ENCODE results near the gene RRAD.
A peak's percentile ranks its signal among the peaks of the same experiment; 100 is the strongest.

RRAD gene

DNA sequence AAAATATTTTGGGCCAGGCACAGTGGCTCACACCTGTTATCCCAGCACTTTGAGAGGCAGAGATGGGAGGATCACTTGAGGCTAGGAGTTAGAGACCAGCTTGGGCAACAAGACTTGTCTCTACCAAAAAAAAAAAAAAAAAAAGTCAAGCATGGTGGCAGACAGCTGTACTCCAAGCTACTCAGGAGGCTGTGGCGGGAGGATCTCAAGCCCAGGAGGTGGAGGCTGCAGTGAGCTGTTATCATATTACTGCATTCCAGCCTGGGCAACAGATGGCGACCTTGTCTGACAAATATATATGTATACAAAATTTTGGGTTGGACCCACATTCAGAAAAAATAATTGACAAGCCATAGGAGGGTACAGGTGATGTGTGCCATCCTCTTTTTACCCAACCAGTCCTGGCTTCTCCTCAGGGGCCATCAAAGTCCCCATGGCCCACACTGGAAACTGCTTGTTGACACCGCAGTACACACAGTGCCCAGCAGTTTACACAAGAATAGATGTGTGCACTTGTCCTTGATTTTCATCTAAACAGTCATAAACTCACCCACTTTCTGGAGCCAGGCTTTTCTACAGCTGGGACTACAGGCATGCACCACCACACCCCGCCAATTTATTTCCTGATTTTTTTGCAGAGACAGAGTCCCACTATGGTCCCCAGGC is 11.7 kb upstream of the RRAD start:
- POLR2A ChIA-PET = interaction anchor here (0.6 to 1.7 kb wide), 3 partner anchors 8 to 22 kb away, joined by 3 to 7 read pairs (median 3); no protein-coding TSS in a partner anchor
- Histone ChIP-seq H3K9me3 (ENCODE audit: control insufficient read depth, insufficient read depth, low read depth, low read length) (no peaks in the 10 kb centered on the region), H3K36me3 (ENCODE audit: control insufficient read depth in 2 of 2, insufficient read depth in 1 of 2, low read length in 2 of 2) (peaks cover 0 to 59% of the 10 kb centered on the region in 2 experiments; a peak in 1 of 3 replicates), H3K27ac (ENCODE audit: extremely low read depth, low read depth, low read length) (no peak overlapping the region), H3K4me1 (ENCODE audit: control insufficient read depth, insufficient read depth, low read length) (peaks cover 2% of the 10 kb centered on the region; the same call in 1 of the 2 replicates), H3K4me3 (ENCODE audit: low read depth, low read length) (no peak overlapping the region)
- CTCF ChIA-PET = interaction anchor here (1.1 kb wide), 2 partner anchors 8 to 41 kb away, joined by 3 to 4 read pairs; no protein-coding TSS in a partner anchor
- TF ChIP-seq, protein P1, sequence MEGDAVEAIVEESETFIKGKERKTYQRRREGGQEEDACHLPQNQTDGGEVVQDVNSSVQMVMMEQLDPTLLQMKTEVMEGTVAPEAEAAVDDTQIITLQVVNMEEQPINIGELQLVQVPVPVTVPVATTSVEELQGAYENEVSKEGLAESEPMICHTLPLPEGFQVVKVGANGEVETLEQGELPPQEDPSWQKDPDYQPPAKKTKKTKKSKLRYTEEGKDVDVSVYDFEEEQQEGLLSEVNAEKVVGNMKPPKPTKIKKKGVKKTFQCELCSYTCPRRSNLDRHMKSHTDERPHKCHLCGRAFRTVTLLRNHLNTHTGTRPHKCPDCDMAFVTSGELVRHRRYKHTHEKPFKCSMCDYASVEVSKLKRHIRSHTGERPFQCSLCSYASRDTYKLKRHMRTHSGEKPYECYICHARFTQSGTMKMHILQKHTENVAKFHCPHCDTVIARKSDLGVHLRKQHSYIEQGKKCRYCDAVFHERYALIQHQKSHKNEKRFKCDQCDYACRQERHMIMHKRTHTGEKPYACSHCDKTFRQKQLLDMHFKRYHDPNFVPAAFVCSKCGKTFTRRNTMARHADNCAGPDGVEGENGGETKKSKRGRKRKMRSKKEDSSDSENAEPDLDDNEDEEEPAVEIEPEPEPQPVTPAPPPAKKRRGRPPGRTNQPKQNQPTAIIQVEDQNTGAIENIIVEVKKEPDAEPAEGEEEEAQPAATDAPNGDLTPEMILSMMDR (tag by site-specific recombination; IDR thresholded peaks at IDR 0.05) = 0 out of 2 replicates have a peak, but pooled peaks have one; percentile 6
- no peak for TF ChIP-seq ZNF626 (tag by site-specific recombination; IDR thresholded peaks at IDR 0.05)

DNA sequence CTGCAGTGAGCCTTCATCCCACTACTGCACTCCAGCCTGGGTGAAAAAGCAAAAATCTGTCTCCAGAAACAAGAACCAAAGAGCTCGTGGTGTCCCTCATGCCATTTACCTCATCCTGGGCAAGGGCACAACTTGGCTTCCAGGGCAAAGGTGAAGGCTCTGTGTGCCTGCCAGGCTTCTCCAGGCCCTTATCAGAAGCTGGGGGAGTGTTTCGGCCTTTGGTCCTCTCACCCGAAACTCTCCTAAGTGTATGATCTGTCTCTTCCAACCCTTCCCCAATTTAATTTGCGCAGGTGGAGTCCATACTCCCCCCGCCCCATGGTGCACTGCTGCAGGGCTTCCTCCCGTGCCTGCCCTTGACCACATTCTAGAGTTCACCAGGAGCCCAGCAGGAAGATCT is 11.1 kb upstream of the RRAD start:
- Histone ChIP-seq H3K27ac (ENCODE audit: extremely low read depth, low read depth, low read length) (no peak overlapping the region), H3K36me3 (ENCODE audit: control insufficient read depth in 2 of 2, insufficient read depth in 1 of 2, low read length in 2 of 2) (peaks cover 0 to 59% of the 10 kb centered on the region in 2 experiments; a peak in 2 of 3 replicates), H3K4me1 (ENCODE audit: control insufficient read depth, insufficient read depth, low read length) (peaks cover 2% of the 10 kb centered on the region; the same call in 1 of the 2 replicates), H3K9me3 (ENCODE audit: control insufficient read depth, insufficient read depth, low read depth, low read length) (no peaks in the 10 kb centered on the region), H3K4me3 (ENCODE audit: low read depth, low read length) (no peak overlapping the region)
- no peak for TF ChIP-seq ZNF530 (tag by site-specific recombination; IDR thresholded peaks at IDR 0.05; ENCODE audit: low read depth)
- TF ChIP-seq YY1 (tag by site-specific recombination; IDR thresholded peaks at IDR 0.05) = no peak
- TF ChIP-seq, protein P2, sequence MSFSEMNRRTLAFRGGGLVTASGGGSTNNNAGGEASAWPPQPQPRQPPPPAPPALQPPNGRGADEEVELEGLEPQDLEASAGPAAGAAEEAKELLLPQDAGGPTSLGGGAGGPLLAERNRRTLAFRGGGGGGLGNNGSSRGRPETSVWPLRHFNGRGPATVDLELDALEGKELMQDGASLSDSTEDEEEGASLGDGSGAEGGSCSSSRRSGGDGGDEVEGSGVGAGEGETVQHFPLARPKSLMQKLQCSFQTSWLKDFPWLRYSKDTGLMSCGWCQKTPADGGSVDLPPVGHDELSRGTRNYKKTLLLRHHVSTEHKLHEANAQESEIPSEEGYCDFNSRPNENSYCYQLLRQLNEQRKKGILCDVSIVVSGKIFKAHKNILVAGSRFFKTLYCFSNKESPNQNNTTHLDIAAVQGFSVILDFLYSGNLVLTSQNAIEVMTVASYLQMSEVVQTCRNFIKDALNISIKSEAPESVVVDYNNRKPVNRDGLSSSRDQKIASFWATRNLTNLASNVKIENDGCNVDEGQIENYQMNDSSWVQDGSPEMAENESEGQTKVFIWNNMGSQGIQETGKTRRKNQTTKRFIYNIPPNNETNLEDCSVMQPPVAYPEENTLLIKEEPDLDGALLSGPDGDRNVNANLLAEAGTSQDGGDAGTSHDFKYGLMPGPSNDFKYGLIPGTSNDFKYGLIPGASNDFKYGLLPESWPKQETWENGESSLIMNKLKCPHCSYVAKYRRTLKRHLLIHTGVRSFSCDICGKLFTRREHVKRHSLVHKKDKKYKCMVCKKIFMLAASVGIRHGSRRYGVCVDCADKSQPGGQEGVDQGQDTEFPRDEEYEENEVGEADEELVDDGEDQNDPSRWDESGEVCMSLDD (tag by site-specific recombination; IDR thresholded peaks at IDR 0.05) = no peak
- no peak for TF ChIP-seq KLF9 (tag by site-specific recombination; IDR thresholded peaks at IDR 0.05; ENCODE audit: low read depth)
- TF ChIP-seq ZNF138 (tag by site-specific recombination; IDR thresholded peaks at IDR 0.05; ENCODE audit: borderline replicate concordance) = no peak
- TF ChIP-seq KLF16 (tag by site-specific recombination; IDR thresholded peaks at IDR 0.05) = no peak
- no peak for TF ChIP-seq ZNF114 (tag by site-specific recombination; IDR thresholded peaks at IDR 0.05)
- TF ChIP-seq TRIM28 (IDR thresholded peaks at IDR 0.05; ENCODE audit: borderline replicate concordance, low read length) = no peak
- TF ChIP-seq ZNF776 (tag by site-specific recombination; IDR thresholded peaks at IDR 0.05; ENCODE audit: borderline replicate concordance) = no peak
- no peak for TF ChIP-seq ZNF677 (tag by site-specific recombination; IDR thresholded peaks at IDR 0.05)
- no peak for TF ChIP-seq ZNF416 (tag by site-specific recombination; IDR thresholded peaks at IDR 0.05)
- no peak for TF ChIP-seq ZNF624 (tag by site-specific recombination; IDR thresholded peaks at IDR 0.05)
- no peak for TF ChIP-seq ZBTB21 (tag by site-specific recombination; IDR thresholded peaks at IDR 0.05)
- no peak for TF ChIP-seq ZNF239 (tag by site-specific recombination; IDR thresholded peaks at IDR 0.05)
- TF ChIP-seq SCRT2 (tag by site-specific recombination; IDR thresholded peaks at IDR 0.05) = no peak
- no peak for TF ChIP-seq SP3 (tag by site-specific recombination; IDR thresholded peaks at IDR 0.05)
- TF ChIP-seq GLIS2 (tag by site-specific recombination; IDR thresholded peaks at IDR 0.05) = no peak
- no peak for TF ChIP-seq ZNF544 (tag by site-specific recombination; IDR thresholded peaks at IDR 0.05)
- TF ChIP-seq, protein P3, sequence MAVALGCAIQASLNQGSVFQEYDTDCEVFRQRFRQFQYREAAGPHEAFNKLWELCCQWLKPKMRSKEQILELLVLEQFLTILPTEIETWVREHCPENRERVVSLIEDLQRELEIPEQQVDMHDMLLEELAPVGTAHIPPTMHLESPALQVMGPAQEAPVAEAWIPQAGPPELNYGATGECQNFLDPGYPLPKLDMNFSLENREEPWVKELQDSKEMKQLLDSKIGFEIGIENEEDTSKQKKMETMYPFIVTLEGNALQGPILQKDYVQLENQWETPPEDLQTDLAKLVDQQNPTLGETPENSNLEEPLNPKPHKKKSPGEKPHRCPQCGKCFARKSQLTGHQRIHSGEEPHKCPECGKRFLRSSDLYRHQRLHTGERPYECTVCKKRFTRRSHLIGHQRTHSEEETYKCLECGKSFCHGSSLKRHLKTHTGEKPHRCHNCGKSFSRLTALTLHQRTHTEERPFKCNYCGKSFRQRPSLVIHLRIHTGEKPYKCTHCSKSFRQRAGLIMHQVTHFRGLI (tag by site-specific recombination; IDR thresholded peaks at IDR 0.05) = no peak
- POLR2A ChIA-PET = interaction anchor here (1.7 kb wide), 1 partner anchor 8 kb away, joined by 7 read pairs; no protein-coding TSS in a partner anchor
- CTCF ChIA-PET = interaction anchor here (1.1 kb wide), 2 partner anchors 8 to 41 kb away, joined by 3 to 4 read pairs; no protein-coding TSS in a partner anchor

Data from HEK293 (cell line).